ENCODE results near the gene ASCC1.
"Not testable (repeated sequence)": the region's sequence is repeated elsewhere in the genome, so short reads cannot be mapped to it uniquely, and the experiment has no call there.

ASCC1 gene

GRCh38 chr10:72227826-72228225, 11.8 kb upstream of the ASCC1 start:
- H3K36me3 ChIP-seq (ENCODE audit: control insufficient read depth, insufficient read depth, low read length) = peaks cover 7% of the 10 kb centered on the region
- H3K4me1 ChIP-seq (ENCODE audit: control insufficient read depth, insufficient read depth, low read length) = peaks cover 11% of the 10 kb centered on the region
- no peaks in the 10 kb centered on the region for H3K27me3 ChIP-seq (ENCODE audit: control insufficient read depth, insufficient read depth, low read length)
- no peaks in the 10 kb centered on the region for H3K9me3 ChIP-seq (ENCODE audit: control insufficient read depth, low read length)
- H3K4me3 ChIP-seq (ENCODE audit: low read length) = no peak overlapping the region
- no peak overlapping the region for H3K9ac ChIP-seq (ENCODE audit: low read length)

- Histone ChIP-seq H3K9ac (ENCODE audit: low read length) (no peak overlapping the region), H3K4me3 (ENCODE audit: low read length) (no peak overlapping the region), H3K4me1 (ENCODE audit: control insufficient read depth, insufficient read depth, low read length) (peaks cover 11% of the 10 kb centered on the region), H3K9me3 (ENCODE audit: control insufficient read depth, low read length) (no peaks in the 10 kb centered on the region), H3K36me3 (ENCODE audit: control insufficient read depth, insufficient read depth, low read length) (peaks cover 7% of the 10 kb centered on the region), H3K27me3 (ENCODE audit: control insufficient read depth, insufficient read depth, low read length) (no peaks in the 10 kb centered on the region)
These were observed 10.4 kb upstream of the ASCC1 start for GRCh38 chr10:72226418-72227027.

- H3K27me3 ChIP-seq (ENCODE audit: control insufficient read depth, insufficient read depth, low read length); H3K9me3 ChIP-seq (ENCODE audit: control insufficient read depth, low read length); H3K9ac ChIP-seq (ENCODE audit: low read length); H3K4me3 ChIP-seq (ENCODE audit: low read length); H3K36me3 ChIP-seq (ENCODE audit: control insufficient read depth, insufficient read depth, low read length): not testable (repeated sequence)
- peaks cover 12% of the 10 kb centered on the region for H3K4me1 ChIP-seq (ENCODE audit: control insufficient read depth, insufficient read depth, low read length)
These were observed 8.1 kb upstream of the ASCC1 start for GRCh38 chr10:72224191-72224590.

- no peaks in the 10 kb centered on the region for H3K27me3 ChIP-seq (ENCODE audit: control insufficient read depth, insufficient read depth, low read length)
- H3K9me3 ChIP-seq (ENCODE audit: control insufficient read depth, low read length) = no peaks in the 10 kb centered on the region
- no peak overlapping the region for H3K9ac ChIP-seq (ENCODE audit: low read length)
- H3K4me1 ChIP-seq (ENCODE audit: control insufficient read depth, insufficient read depth, low read length) = peaks cover 17% of the 10 kb centered on the region
- H3K4me3 ChIP-seq (ENCODE audit: low read length) = no peak overlapping the region
- H3K36me3 ChIP-seq (ENCODE audit: control insufficient read depth, insufficient read depth, low read length) = no peaks in the 10 kb centered on the region
These were observed 7.6 kb upstream of the ASCC1 start for GRCh38 chr10:72223743-72224101.

- H3K4me3 ChIP-seq (ENCODE audit: low read length) = no peak overlapping the region
- H3K4me1 ChIP-seq (ENCODE audit: control insufficient read depth, insufficient read depth, low read length) = peaks cover 35% of the 10 kb centered on the region
- no peaks in the 10 kb centered on the region for H3K27me3 ChIP-seq (ENCODE audit: control insufficient read depth, insufficient read depth, low read length)
- no peaks in the 10 kb centered on the region for H3K36me3 ChIP-seq (ENCODE audit: control insufficient read depth, insufficient read depth, low read length)
- no peak overlapping the region for H3K9ac ChIP-seq (ENCODE audit: low read length)
- H3K9me3 ChIP-seq (ENCODE audit: control insufficient read depth, low read length) = no peaks in the 10 kb centered on the region
These were observed 5.2 kb upstream of the ASCC1 start for GRCh38 chr10:72221278-72221677.

GRCh38 chr10:72220637-72221036, 4.6 kb upstream of the ASCC1 start:
- Histone ChIP-seq H3K4me1 (ENCODE audit: control insufficient read depth, insufficient read depth, low read length) (peaks cover 35% of the 10 kb centered on the region), H3K27me3 (ENCODE audit: control insufficient read depth, insufficient read depth, low read length) (no peaks in the 10 kb centered on the region), H3K4me3 (ENCODE audit: low read length) (no peak overlapping the region)

GRCh38 chr10:72219235-72219814, 3.2 kb upstream of the ASCC1 start:
- H3K9me3 ChIP-seq (ENCODE audit: control insufficient read depth, low read length) = no peaks in the 10 kb centered on the region
- H3K4me1 ChIP-seq (ENCODE audit: control insufficient read depth, insufficient read depth, low read length) = peaks cover 44% of the 10 kb centered on the region
- H3K36me3 ChIP-seq (ENCODE audit: control insufficient read depth, insufficient read depth, low read length) = no peaks in the 10 kb centered on the region
- H3K4me3 ChIP-seq (ENCODE audit: low read length) = no peak overlapping the region
- peak overlapping the region; percentile 37 for H3K9ac ChIP-seq (ENCODE audit: low read length)
- no peaks in the 10 kb centered on the region for H3K27me3 ChIP-seq (ENCODE audit: control insufficient read depth, insufficient read depth, low read length)

More at GRCh38 chr10:72220637-72221036, 4.6 kb upstream of the ASCC1 start:
- no peak overlapping the region for H3K9ac ChIP-seq (ENCODE audit: low read length)
- H3K9me3 ChIP-seq (ENCODE audit: control insufficient read depth, low read length) = no peaks in the 10 kb centered on the region
- H3K36me3 ChIP-seq (ENCODE audit: control insufficient read depth, insufficient read depth, low read length) = no peaks in the 10 kb centered on the region

- Histone ChIP-seq H3K4me3 (ENCODE audit: low read length) (no peak overlapping the region), H3K9me3 (ENCODE audit: control insufficient read depth, low read length) (no peaks in the 10 kb centered on the region), H3K27me3 (ENCODE audit: control insufficient read depth, insufficient read depth, low read length) (no peaks in the 10 kb centered on the region), H3K36me3 (ENCODE audit: control insufficient read depth, insufficient read depth, low read length) (no peaks in the 10 kb centered on the region), H3K4me1 (ENCODE audit: control insufficient read depth, insufficient read depth, low read length) (peaks cover 41% of the 10 kb centered on the region), H3K9ac (ENCODE audit: low read length) (peak overlapping the region; percentile 37)
These were observed 2.6 kb upstream of the ASCC1 start for GRCh38 chr10:72218726-72219125.

GRCh38 chr10:72218325-72218724, 2.2 kb upstream of the ASCC1 start:
- Histone ChIP-seq H3K9ac (ENCODE audit: low read length) (peak overlapping the region; percentile 37), H3K4me1 (ENCODE audit: control insufficient read depth, insufficient read depth, low read length) (peaks cover 37% of the 10 kb centered on the region), H3K27me3 (ENCODE audit: control insufficient read depth, insufficient read depth, low read length) (no peaks in the 10 kb centered on the region), H3K4me3 (ENCODE audit: low read length) (no peak overlapping the region), H3K9me3 (ENCODE audit: control insufficient read depth, low read length) (no peaks in the 10 kb centered on the region), H3K36me3 (ENCODE audit: control insufficient read depth, insufficient read depth, low read length) (no peaks in the 10 kb centered on the region)

GRCh38 chr10:72211832-72212231, 4.2 kb downstream of the ASCC1 start:
- peaks cover 11% of the 10 kb centered on the region for H3K4me1 ChIP-seq (ENCODE audit: control insufficient read depth, insufficient read depth, low read length)
- not testable (repeated sequence) for H3K9ac ChIP-seq (ENCODE audit: low read length); H3K9me3 ChIP-seq (ENCODE audit: control insufficient read depth, low read length); H3K36me3 ChIP-seq (ENCODE audit: control insufficient read depth, insufficient read depth, low read length); H3K27me3 ChIP-seq (ENCODE audit: control insufficient read depth, insufficient read depth, low read length); H3K4me3 ChIP-seq (ENCODE audit: low read length)

GRCh38 chr10:72211381-72211780, 4.7 kb downstream of the ASCC1 start:
- not testable (repeated sequence) for H3K36me3 ChIP-seq (ENCODE audit: control insufficient read depth, insufficient read depth, low read length); H3K9me3 ChIP-seq (ENCODE audit: control insufficient read depth, low read length); H3K4me1 ChIP-seq (ENCODE audit: control insufficient read depth, insufficient read depth, low read length); H3K27me3 ChIP-seq (ENCODE audit: control insufficient read depth, insufficient read depth, low read length); H3K4me3 ChIP-seq (ENCODE audit: low read length); H3K9ac ChIP-seq (ENCODE audit: low read length)

GRCh38 chr10:72208526-72208925, 7.5 kb downstream of the ASCC1 start:
- not testable (repeated sequence) for H3K27me3 ChIP-seq (ENCODE audit: control insufficient read depth, insufficient read depth, low read length); H3K9me3 ChIP-seq (ENCODE audit: control insufficient read depth, low read length); H3K36me3 ChIP-seq (ENCODE audit: control insufficient read depth, insufficient read depth, low read length); H3K4me3 ChIP-seq (ENCODE audit: low read length); H3K9ac ChIP-seq (ENCODE audit: low read length); H3K4me1 ChIP-seq (ENCODE audit: control insufficient read depth, insufficient read depth, low read length)
